Measurements from ENCODE around the gene NKX2-1.
"Not testable (repeated sequence)": the region's sequence is repeated elsewhere in the genome, so short reads cannot be mapped to it uniquely, and the experiment has no call there.

The NKX2-1 gene

GRCh38 chr14:36505892-36506731, 13.9 kb downstream of the NKX2-1 start:
- no peak for DNase-seq (ENCODE audit: low read depth in 3 of 3, low spot score in 1 of 3)

- no peak for DNase-seq (ENCODE audit: low read depth in 3 of 3, low spot score in 1 of 3)
These were observed 14.7 kb downstream of the NKX2-1 start for GRCh38 chr14:36505181-36505815.

- DNase-seq (ENCODE audit: low read depth in 3 of 3, low spot score in 1 of 3): no peak
These were observed 15.3 kb downstream of the NKX2-1 start for GRCh38 chr14:36504771-36505175.

- no peak for DNase-seq (ENCODE audit: low read depth in 3 of 3, low spot score in 1 of 3)
These were observed 16.0 kb downstream of the NKX2-1 start for GRCh38 chr14:36503771-36504741.

GRCh38 chr14:36502558-36503508, 17.2 kb downstream of the NKX2-1 start:
- no peak for DNase-seq (ENCODE audit: low read depth in 3 of 3, low spot score in 1 of 3)

GRCh38 chr14:36498938-36499337, 21.1 kb downstream of the NKX2-1 start:
- DNase-seq (ENCODE audit: low read depth in 3 of 3, low spot score in 1 of 3): no peak

- DNase-seq (ENCODE audit: low read depth in 3 of 3, low spot score in 1 of 3): no peak
These were observed 23.7 kb downstream of the NKX2-1 start for GRCh38 chr14:36496346-36496745.

GRCh38 chr14:36495666-36496065, 24.4 kb downstream of the NKX2-1 start:
- no peak for DNase-seq (ENCODE audit: low read depth in 3 of 3, low spot score in 1 of 3)

- no peak for DNase-seq (ENCODE audit: low read depth in 3 of 3, low spot score in 1 of 3)
These were observed 26.3 kb downstream of the NKX2-1 start for GRCh38 chr14:36493761-36494160.

GRCh38 chr14:36485773-36486172, 34.3 kb downstream of the NKX2-1 start:
- DNase-seq (ENCODE audit: low read depth in 3 of 3, low spot score in 1 of 3): no peak

- no peak for DNase-seq (ENCODE audit: low read depth in 3 of 3, low spot score in 1 of 3)
These were observed 40.7 kb downstream of the NKX2-1 start for GRCh38 chr14:36479344-36479743.

GRCh38 chr14:36478782-36479181, 41.2 kb downstream of the NKX2-1 start:
- DNase-seq (ENCODE audit: low read depth in 3 of 3, low spot score in 1 of 3): no peak

- no peak for DNase-seq (ENCODE audit: low read depth in 3 of 3, low spot score in 1 of 3)
These were observed 42.8 kb downstream of the NKX2-1 start for GRCh38 chr14:36477266-36477665.

- not testable (repeated sequence) for DNase-seq (ENCODE audit: low read depth in 3 of 3, low spot score in 1 of 3)
These were observed 44.0 kb downstream of the NKX2-1 start for GRCh38 chr14:36476061-36476460.

GRCh38 chr14:36474593-36474992, 45.4 kb downstream of the NKX2-1 start:
- no peak for DNase-seq (ENCODE audit: low read depth in 3 of 3, low spot score in 1 of 3)

GRCh38 chr14:36471431-36471830, 48.6 kb downstream of the NKX2-1 start:
- DNase-seq (ENCODE audit: low read depth in 3 of 3, low spot score in 1 of 3): no peak

GRCh38 chr14:36467332-36467731, 52.7 kb downstream of the NKX2-1 start:
- no peak for DNase-seq (ENCODE audit: low read depth in 3 of 3, low spot score in 1 of 3)

Data from stimulated activated CD4-positive, alpha-beta T cell treated with anti-CD3 and anti-CD28 coated beads, TNF-alpha, amount 100 ng/mL, for 1 hour (primary cell).